ENCODE measurements around the gene RNF213.

RNF213 gene

DNA sequence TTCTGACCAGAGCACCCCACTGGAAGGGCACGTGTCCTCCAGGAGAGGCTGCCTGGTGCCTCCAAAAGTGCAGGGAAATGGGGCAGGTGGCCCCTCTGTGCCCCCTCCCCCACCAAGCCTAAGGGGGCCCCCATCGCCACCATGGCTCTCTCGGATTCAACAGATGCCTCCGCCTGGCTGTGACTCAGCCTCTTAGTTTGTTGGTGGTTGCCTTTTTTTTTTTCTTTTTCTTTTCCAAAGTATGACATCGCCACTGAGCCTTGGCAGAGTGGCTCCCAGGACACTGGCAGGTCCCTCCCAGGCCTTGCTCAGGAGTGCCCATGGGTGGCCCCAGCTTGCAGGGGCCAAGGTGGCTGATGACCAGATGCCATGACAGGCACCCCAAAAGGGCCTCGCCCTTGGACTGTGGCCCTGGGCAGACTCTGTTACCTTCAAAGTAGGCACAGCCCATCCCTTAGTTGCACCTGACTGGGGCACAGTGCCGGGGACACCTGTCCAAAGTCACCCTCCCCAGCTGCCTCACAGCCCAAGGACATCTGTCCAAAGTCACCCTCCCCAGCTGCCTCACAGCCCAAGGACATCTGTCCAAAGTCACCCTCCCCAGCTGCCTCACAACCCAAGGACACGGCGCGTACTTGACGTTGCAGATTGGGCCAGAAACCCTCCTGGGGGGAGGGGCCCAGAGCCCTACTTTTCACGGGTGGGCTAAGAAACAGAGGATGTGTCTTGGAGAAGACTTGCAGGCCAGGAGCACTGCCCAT, 186.2 kb downstream of the RNF213 start:
- in situ Hi-C loops (cut with MboI; ENCODE audit: low pct_unique_long_range_greater_than_20kb, low sequenced_read_pairs, unreplicated experiment) = no loop called here
- DNase-seq (ENCODE audit: low spot score) = no peak
- TF ChIP-seq, protein P1, sequence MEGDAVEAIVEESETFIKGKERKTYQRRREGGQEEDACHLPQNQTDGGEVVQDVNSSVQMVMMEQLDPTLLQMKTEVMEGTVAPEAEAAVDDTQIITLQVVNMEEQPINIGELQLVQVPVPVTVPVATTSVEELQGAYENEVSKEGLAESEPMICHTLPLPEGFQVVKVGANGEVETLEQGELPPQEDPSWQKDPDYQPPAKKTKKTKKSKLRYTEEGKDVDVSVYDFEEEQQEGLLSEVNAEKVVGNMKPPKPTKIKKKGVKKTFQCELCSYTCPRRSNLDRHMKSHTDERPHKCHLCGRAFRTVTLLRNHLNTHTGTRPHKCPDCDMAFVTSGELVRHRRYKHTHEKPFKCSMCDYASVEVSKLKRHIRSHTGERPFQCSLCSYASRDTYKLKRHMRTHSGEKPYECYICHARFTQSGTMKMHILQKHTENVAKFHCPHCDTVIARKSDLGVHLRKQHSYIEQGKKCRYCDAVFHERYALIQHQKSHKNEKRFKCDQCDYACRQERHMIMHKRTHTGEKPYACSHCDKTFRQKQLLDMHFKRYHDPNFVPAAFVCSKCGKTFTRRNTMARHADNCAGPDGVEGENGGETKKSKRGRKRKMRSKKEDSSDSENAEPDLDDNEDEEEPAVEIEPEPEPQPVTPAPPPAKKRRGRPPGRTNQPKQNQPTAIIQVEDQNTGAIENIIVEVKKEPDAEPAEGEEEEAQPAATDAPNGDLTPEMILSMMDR (IDR thresholded peaks at IDR 0.05; ENCODE audit: extremely low read depth, insufficient read depth, missing control alignments) = no peak

DNA sequence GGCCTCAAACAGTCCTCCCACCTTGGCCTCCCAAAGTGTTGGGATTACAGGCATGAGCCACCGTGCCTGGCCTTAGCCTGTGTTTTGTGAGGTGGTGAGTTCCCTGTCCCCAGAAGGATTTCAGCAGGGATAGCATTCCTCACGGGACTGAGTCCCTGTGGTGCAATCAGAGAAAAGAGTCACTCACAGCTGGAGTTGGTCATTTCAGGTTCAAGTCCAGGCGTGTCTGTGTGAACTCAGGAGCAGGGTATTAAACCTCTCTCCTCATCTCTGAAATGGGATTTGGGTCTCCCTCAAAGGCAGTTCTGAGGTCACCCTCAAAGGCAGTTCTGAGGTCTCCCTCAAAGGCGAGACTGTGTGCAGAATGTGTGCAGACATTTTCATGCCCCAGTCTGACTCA, 187.1 kb downstream of the RNF213 start:
- TF ChIP-seq, protein P1 (IDR thresholded peaks at IDR 0.05; ENCODE audit: extremely low read depth, insufficient read depth, missing control alignments) = no peak
- no peak for DNase-seq (ENCODE audit: low spot score)
- in situ Hi-C loops (cut with MboI; ENCODE audit: low pct_unique_long_range_greater_than_20kb, low sequenced_read_pairs, unreplicated experiment) = no loop called here
